KBM-7 (cell line): ENCODE measurements around the gene LRP2BP.
"Not testable (repeated sequence)": the region's sequence is repeated elsewhere in the genome, so short reads cannot be mapped to it uniquely, and the experiment has no call there.

Source experiments
- DNase-seq: peaks from one replicate; pipeline ENCODE4 v3.0.0-alpha.2; 2015
- in situ Hi-C: fragments of 300-500 bp; cut with MboI; formaldehyde crosslinking; loops from 2 replicates; pipeline ENCODE4 v1.14.3; 2020; ENCODE audit warnings: low sequenced_read_pairs, low pct_unique_long_range_greater_than_20kb, mixed read lengths

The LRP2BP gene

DNA sequence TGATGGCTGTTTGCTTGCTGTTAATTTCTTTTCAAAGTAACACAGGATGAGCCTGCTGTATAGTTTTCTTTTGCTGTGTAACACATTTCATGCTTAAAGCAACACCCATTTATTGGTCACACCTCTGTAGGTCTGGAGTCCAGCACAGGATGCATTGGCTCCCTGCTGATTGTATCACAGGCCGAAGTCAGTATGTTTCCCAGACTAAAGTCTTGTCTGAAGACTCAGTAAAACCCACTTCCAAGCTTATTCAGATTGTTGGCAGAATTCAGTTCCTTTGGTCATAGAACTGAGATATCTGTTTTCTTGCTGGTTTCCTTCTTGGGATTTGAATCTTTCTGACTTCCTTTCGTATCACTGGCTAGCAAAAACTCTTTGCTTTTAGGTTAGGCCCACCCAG, 54.3 kb downstream of the LRP2BP start:
- in situ Hi-C loops = no loop called here

DNA sequence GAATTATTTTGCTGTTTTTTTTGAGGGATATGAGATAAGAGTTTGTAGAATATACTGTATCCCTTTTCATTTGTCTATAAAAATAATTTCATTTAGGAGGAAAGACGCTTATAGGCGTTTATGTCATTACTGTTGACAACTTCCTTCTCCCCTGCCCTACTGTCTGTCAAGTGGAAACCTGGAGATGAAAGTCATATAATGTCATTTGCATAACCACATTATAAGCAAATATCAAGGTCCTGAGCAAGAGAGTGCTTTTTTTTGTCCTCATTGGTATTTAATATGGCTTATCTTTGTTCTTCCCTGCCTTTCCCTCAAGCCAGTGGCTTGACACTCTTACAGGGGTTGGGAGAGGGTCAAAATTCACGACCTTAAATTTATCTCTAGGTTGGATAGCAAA, 55.8 kb downstream of the LRP2BP start:
- in situ Hi-C loops = no loop called here
- no peak for DNase-seq

More for the DNA sequence above, 54.3 kb downstream of the LRP2BP start:
- DNase-seq = no peak

DNA sequence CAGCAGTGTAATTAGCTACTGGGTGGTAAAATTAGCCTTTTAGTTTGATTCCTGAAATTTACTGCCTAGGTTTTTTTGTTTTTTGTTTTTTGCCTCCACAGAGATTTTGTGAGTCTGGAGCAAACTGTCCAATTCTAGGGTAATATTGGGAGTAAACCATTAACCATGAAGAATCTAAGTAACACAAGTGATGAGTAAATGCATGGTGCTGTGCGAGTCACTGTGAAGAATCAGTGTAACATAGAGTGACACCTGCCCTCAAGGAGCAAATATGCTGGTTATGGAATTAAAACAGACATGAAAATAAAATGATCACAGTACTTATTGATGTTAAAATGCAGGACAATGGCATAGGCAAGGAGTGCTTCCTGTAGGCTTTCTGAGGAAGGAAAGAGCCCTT, 60.1 kb downstream of the LRP2BP start:
- no peak for DNase-seq
- in situ Hi-C loops = no loop called here

DNA sequence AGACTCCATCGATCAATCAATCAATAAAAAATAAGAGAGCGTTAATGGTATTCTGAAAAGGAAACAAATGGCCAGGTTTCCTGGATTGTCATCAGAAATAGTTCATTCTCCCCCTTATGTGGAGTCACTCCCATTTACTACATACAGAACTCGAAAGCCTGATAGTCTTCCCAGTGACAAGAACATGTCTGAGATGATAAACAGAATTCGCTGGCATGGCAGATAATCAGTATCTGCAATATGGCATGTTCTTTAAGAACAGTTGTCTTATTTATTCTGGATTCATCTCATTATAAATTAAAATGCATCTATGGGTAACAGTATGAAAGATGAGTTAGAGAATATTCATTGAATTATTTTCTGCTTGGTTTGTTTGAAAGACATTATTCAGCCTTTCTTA, 61.4 kb downstream of the LRP2BP start:
- DNase-seq = no peak
- in situ Hi-C loops = no loop called here

GRCh38 chr4:185332575-185333464, 62.9 kb downstream of the LRP2BP start:
- no peak for DNase-seq
- in situ Hi-C loops = no loop called here

GRCh38 chr4:185329879-185330510, 65.7 kb downstream of the LRP2BP start:
- DNase-seq, in situ Hi-C loops: not testable (repeated sequence)

DNA sequence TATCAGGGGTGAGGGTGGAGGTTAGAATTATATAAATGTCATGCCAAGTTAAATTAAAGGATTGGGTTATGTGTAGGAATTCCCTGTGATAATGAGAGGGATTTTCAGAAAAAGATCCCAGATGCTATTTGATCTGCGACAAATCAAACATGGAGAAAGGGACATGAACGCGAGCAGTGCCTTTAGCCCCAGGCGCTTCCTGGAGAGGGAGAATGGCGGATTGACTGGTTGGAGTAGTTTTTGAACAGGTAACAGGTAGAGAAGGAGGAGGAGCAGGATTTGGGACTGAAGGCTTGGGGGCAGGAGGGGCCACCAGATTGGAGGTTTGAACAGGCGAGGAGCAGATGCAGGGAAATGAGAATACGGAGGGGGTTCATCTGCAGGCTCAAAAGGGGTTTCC, 67.1 kb downstream of the LRP2BP start:
- in situ Hi-C loops = no loop called here
- DNase-seq = no peak

DNA sequence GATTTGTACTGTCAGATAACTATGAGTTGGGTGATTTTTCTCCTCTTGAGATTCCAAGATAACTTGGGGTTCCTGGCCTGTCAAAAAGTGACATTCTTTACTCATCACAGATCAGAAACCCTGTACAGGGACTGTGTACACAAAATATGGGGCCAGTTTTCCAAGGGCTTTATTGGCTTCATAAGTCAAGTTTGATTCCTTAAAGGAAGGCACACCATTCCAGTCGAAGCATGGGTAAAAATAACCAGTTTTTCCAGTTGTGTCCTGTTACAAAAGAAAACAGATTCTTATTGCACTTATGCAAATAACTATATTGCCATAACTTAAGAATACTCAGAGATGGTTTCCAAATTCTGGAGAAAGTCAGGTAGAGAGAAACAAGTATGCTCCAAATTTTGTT, 70.0 kb downstream of the LRP2BP start:
- in situ Hi-C loops, DNase-seq: not testable (repeated sequence)

- in situ Hi-C loops = not testable (repeated sequence)
These were observed 71.4 kb downstream of the LRP2BP start for GRCh38 chr4:185324361-185324760.

GRCh38 chr4:185323606-185324005, 72.1 kb downstream of the LRP2BP start:
- DNase-seq = no peak
- in situ Hi-C loops = no loop called here

More at GRCh38 chr4:185324361-185324760, 71.4 kb downstream of the LRP2BP start:
- not testable (repeated sequence) for DNase-seq

- in situ Hi-C loops = no loop called here
- DNase-seq = no peak
These were observed 72.9 kb downstream of the LRP2BP start for GRCh38 chr4:185322803-185323202.

- in situ Hi-C loops = no loop called here
- peak; percentile 46 for DNase-seq
These were observed 77.0 kb downstream of the LRP2BP start for GRCh38 chr4:185318679-185319078.

DNA sequence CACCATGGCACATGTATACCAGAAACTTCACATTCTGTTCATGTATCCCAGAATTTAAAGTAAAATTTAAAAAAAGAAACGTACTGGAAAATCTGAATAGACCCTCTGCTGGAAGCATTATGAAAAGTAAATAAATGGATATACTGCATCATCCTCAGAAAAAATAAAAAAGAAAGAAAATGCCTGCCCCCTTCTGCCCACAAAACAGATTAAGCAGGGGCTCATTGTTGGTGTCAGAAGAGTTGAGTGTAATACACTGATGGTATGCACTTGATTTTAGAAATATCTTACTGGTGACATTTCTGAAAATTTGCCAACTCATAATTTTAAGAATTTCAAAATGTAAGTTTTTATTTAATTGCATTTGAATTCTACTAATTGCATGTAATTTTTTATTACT, 77.8 kb downstream of the LRP2BP start:
- peak; percentile 7 for DNase-seq
- in situ Hi-C loops = no loop called here

DNA sequence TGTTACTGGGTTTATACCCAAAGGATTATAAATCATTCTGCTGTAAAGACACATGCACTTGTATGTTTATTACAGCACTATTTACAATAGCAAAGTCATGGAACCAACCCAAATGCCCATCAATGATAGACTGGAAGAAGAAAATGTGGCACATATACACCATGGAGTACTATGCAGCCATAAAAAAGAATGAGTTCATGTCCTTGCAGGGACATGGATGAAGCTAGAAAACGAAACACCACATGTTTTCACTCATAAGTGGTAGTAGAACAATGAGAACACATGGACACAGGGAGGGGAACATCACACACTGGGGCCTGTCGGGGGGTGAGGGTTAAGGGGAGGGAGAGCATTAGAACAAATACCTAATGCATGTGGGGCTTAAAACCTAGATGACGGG, 78.3 kb downstream of the LRP2BP start:
- in situ Hi-C loops, DNase-seq: not testable (repeated sequence)
